ENCODE results near the gene PLD3.

The PLD3 gene, protein sequence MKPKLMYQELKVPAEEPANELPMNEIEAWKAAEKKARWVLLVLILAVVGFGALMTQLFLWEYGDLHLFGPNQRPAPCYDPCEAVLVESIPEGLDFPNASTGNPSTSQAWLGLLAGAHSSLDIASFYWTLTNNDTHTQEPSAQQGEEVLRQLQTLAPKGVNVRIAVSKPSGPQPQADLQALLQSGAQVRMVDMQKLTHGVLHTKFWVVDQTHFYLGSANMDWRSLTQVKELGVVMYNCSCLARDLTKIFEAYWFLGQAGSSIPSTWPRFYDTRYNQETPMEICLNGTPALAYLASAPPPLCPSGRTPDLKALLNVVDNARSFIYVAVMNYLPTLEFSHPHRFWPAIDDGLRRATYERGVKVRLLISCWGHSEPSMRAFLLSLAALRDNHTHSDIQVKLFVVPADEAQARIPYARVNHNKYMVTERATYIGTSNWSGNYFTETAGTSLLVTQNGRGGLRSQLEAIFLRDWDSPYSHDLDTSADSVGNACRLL

DNA sequence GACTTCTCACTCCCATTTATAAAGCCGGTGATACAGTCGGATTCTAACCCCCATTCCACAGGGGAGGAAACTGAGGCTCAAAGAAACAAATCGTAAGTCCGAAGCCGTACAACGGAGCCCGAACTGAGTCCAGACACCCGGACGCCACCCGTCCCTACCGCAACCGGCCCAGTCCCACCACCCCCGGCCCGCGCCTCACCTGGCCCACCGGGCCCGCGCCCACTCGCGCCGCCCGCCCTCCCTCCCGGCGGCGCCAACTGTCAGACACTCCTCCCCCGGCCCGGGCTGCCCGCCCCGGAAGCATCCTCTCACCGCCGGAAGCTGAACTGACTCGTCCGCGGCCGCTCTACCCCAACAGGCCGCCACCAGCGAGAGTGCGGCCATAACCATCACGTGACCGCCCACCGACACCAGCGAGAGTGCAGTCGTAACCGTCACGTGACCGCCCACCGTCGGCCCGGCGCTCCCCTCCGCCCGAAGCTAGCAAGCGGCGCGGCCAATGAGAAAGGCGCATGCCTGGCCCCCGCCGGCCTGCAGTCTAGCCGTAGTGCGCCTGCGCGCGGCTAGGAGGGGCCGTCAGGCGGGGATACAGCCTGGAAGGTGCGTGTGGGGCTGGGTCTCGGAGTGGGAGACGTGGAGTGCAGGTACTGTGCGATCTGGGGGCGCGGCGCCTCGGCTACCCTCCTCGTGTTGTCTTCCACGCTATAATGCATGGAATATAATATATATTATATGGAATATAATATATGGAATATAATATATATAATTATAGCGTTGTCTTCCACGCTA lies at the start of gene PLD3, which contains the start of gene C19orf47:
Gene PLD3, plus strand, starts transcription at position 571 of the 789 bp plus-strand sequence. CDS start 17,789 bp downstream, outside the sequence.
Gene C19orf47, minus strand, starts transcription at position 273 of the 789 bp plus-strand sequence. CDS start 6,540 bp downstream, outside the sequence.
- peak; percentile 100 for DNase-seq (ENCODE audit: low spot score)

DNA sequence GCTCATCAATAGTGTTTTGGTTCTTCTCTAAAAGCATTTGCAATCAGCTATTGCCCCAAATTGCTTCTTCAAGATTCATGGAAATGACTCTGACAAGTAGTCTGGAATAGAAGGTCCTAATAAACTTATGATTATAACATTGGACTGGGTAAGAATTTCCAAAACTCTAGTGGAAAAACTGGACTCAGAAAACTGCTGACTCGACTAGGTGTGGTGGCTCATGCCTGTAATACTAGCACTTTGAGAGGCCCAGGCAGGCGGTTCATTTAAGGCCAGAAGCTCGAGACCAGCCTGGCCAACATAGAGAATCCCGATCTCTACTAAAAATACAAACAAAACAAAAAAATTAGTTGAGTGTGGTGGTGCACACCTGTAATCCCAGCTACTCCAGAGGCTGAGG lies 47.8 kb upstream of the PLD3 start:
- no peak for DNase-seq (ENCODE audit: low spot score)

DNA sequence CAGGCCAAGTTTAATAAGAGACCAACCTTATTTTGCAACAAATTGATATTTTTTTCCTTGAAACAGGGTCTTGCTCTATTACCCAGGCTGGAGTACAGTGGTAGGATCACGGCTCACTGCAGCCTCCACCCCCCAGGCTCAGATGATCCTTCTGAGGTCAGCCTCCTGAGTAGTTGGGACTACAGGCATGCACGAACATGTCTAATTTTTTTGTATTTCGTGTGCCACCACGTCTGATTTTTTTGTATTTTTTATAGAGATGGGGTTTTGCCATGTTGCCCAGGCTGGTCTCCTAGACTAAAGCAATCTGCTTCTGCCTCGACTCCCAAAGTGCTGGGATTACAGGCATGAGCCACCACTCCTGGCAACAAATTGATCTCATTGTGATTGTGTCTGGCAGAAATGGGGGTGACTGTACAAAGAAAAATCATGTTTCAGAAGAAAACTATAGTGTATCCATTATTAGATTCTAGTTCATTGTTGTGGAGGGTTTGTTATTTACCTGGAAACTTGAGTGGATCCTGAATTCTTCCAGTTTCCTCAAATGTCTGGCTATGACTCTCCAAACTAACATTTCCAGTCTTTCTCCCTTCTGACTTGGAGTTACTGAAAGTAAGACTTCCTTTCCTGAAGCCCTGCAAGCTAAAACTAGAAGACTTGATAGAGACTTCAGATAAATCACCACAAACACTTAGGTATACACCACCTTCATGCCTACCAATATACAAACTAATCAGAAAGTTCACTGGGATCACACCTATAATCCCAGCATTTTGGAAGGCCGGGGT lies 46.1 kb upstream of the PLD3 start:
- DNase-seq (ENCODE audit: low spot score) = no peak

DNA sequence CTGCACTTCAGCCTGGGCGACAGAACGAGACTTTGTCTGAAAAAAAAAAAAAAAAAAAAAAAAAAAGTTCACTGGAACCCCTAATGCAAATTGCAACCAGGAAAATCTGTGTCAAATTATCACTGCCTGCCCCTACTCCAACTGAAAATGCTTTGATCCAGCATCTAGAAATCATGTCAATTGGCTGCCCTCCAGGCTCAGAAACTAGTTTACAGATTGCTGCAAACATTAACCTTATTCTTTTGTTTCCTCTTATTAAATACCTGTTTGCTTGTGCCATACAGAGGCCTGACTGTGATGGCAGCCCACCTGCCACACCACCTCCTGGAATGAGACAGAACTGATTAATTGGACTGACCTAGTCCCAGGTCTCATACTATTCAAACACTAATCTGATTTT lies 44.7 kb upstream of the PLD3 start:
- no peak for DNase-seq (ENCODE audit: low spot score)

DNA sequence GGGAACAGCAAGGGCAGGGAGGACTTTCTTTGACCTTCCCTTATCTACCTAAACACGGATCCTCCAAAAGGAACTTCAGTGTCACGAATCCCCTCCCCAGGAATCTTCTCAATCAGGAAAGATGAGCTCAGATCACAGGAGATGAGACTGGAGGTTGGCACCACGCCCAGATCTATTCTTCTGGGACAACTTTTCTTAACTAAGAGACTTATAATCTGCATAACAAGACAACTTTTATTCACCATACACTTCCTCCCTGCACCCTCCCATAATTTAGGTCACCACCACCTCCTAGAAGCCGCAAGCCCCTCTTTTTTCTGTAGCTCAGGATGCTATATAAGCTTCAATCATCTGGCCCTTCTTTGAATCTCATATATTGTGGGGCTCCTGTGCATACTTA lies 44.2 kb upstream of the PLD3 start:
- DNase-seq (ENCODE audit: low spot score) = no peak

DNA sequence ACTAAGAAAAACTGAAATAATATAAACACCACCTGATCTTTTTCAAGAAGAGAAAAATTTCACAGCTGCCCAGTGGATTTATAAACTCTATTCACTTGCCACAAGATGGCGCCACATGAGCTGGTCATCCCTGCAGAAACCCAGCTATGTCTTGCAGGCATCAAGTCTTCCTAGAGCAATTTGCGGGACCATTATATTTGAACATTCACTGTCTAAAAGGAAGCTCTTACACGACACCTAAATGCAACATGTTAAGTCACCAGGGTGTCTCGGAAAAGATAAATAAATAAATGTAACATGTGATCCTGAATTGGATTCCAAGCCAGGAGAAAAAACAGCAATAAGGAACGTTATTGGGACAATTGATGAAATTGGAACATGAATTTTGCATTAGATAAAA lies 43.1 kb upstream of the PLD3 start:
- DNase-seq (ENCODE audit: low spot score) = peak; percentile 94

DNA sequence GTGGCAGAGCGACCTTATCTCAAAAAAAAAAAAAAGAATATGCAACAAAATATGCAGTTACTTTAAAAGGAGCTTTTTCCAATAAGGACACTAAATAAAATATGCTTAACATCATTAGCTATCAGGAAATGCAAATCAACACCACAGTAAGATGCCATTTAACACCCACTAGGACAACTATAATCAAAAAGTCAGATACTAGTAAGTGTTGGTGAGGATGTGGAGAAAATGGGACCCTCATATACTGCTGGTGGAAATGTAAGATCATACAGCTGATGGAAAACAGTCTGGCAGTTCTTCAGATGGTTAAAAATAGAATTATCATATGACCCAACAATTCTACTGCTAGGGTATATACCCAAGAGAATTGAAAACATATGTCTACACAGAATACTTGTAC lies 38.8 kb upstream of the PLD3 start:
- no peak for DNase-seq (ENCODE audit: low spot score)

DNA sequence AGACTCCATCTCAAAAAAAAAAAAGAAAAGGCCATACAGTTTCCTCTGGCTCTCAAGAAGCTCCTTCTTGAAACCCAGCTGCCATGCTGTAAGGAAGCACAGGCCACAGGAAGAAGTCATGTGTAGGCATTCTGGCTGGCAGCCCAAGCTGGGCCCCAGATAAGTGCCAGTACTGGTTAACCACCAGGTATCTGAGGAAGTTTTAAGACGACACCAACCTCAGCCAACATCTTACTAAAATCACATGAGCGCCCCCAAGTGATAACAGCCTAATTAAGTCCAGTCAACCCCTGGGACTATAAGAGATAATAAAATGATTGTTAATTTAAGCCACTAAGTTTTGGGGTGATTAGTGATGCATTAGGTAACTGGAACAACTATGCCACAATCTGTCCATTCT lies 36.0 kb upstream of the PLD3 start:
- no peak for DNase-seq (ENCODE audit: low spot score)

DNA sequence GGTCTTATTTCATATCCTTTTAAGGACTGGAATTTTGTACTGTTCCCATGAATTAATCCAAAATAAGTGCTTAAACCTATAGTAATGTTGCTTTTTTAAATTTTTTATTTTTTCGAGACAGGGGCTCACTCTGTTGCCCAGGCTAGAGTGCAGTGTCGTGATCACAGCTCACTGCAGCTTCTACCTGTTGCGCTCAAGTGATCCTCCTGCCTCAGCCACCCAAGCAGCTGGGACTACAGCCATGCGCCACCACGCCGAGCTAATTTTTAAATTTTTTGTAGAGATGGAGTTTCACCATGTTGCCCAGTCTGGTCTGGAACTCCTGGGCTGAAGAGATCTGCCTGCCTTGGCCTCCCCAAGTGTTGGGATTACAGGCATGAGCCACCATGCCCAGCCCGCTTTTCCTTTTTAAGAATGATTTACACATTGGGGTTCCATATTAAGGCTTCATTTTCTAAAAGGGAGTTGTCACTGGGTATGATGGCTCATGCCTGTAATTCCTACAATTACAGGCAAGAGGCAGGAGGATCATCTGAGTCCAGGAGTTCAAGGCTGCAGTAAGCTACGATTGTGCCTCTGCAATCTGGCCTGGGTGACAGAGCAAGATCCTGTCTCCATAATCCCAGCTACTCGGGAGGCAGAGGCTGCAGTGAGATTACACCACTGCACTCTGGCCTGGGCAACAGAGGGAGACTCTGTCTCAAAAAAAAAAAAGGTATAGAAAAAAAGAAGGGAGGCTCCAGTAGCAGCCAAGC lies 35.1 kb upstream of the PLD3 start:
- DNase-seq (ENCODE audit: low spot score) = no peak

DNA sequence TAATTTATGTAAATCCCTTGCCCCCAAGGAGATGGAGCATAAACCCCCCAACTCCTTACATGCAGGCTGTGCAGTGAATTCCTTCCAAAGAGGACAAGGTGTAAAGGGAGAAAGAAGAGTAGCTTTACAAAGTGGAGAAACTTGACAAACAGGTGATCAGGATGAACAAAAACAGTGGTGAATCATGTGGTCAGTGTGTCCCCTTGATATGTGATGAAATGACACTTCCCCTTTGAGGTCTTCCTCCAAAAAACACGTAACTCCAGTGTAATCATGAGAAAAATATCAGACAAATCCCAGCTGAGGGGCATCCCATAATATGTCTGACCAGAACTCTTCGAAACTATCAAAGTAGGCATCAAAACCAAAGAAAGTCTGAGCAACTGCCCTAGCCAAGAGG lies 33.8 kb upstream of the PLD3 start:
- no peak for DNase-seq (ENCODE audit: low spot score)

DNA sequence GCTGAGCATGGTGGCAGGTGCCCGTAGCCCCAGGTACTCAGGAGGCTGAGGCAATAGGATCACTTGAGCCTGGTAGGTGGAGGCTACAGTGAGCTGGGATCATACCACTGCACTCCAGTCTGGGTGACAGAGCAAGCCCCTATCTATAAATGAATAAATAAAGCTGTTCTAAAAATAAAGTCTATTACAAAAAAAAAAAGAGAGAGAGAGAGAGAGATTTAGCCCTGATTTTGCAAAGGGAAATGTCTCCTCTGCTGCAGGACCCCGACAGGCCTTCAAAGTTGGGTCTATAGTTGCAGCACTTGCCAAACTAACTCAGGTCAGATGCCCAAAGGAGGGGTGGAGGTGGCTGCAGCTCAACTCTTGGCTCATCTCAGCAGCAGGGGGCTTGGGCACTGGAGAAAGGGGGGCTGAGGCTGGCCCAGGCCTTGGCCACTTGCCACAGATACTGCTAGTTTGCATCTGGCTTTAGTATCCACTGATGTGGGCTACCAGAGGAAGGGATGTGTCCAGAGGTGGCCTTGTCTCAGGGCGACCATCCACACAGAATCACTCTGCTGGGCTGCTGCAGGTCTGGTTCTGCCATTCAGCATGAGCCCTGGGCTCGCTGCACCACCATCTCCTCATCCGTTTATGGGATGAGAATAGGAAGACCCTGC lies 32.6 kb upstream of the PLD3 start:
- no peak for DNase-seq (ENCODE audit: low spot score)

DNA sequence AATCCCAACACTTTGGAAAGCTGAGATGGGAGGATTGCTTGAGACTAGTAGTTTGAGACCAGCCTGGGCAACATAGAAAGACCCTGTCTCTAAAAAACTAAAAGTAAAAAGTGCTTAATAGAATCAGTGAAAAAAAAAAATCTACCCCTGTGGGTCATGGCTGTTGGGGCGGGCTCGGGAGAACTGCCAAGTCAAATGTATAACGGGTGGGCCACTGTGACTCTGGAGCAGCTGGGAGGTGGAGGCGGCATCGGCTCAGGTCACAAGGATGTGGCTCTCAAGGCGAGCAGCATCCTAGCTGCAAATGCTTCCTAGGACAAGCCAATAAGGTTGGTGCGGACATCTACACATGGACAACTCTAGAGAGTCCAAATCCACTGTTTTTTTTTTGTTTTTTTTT lies 31.2 kb upstream of the PLD3 start:
- DNase-seq (ENCODE audit: low spot score) = no peak

DNA sequence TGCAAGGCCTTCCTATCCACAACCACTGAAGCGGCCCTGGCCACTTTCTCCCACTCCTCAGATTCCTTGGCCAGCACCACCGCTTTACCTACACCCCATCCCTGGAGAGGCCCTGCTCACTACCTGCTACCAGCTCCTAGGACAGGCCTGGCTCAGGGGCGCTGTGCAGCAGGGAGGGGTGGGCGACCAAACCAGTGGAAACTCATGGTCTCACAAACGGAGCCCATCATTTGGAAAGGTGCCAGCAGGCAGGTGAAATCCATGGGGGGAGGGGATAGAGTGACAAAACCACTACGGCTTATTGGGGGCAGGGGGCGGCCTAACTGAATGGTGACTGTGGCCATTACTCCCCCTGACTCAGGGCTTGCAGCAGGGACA lies 27.9 kb upstream of the PLD3 start:
- no peak for DNase-seq (ENCODE audit: low spot score)

DNA sequence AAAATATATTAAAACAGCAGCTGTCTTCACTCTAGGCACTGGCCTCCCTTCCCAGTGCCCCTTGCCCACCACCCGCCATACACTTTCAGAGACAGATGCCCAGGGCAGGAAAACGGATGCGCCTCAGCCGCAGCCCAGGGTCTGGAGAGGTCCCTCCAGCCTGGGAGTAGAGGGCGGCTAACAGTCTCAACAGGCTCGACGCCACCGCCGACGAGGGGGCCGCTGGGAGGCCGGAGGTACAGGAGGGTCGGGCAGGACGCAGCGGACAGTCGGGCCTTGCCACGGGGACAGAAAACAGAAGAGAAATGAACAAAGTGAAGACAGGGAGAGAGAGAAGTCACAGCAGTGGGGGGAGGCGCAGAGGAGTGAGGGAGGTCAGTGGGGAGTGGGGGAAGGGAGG lies 27.4 kb upstream of the PLD3 start:
- no peak for DNase-seq (ENCODE audit: low spot score)

DNA sequence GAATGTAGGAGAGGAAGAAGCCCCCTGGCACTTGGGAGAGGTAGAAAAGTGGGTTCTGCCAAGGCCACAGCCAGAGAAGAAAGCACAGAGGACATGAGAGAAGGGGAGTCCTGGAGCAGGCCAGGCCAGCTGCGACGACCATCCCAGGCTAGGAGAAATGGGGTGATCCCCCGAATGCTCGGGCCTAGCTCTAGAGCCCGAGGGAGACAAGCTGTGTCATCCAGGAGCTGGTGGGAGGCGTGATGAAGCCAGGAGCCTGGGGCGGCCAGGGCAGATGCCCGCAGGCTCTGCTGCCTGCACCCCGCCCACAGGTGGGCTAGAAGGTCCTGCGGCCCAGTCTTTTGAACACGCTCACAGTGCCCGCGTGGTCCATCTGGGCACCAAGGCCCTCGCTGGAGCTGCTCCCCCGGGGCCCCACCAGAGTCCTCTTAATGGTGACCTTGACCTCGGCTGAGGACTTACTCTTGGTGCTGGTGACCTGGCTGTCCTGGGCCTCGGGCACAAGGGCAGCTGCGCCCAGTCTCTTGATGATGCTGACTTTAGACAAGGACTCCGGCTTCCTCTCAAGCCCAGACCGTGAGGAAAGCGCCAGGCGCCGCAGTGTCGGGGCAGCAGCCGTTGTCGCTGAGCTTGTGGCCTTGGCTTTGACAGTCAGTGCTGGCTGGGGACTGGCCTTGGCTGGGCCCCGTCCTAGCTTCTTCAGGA lies 26.8 kb upstream of the PLD3 start:
- no peak for DNase-seq (ENCODE audit: low spot score)

DNA sequence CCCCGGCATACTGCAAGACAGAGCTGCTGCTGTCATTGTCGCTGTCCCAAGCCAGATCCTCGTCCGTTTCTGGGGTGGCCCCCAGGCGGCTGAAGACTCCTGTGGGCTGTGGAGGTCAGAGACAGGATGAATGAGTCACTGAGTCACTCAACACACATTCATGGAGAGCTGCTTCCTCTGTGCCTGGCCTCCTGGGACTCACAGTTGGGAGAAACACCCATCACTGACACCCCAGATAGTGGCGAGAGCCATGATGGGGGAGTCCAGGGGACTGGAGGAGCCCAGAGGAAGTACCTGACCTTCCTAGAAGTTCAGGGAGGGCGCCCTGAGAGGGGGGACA lies 26.3 kb upstream of the PLD3 start:
- DNase-seq (ENCODE audit: low spot score) = no peak

DNA sequence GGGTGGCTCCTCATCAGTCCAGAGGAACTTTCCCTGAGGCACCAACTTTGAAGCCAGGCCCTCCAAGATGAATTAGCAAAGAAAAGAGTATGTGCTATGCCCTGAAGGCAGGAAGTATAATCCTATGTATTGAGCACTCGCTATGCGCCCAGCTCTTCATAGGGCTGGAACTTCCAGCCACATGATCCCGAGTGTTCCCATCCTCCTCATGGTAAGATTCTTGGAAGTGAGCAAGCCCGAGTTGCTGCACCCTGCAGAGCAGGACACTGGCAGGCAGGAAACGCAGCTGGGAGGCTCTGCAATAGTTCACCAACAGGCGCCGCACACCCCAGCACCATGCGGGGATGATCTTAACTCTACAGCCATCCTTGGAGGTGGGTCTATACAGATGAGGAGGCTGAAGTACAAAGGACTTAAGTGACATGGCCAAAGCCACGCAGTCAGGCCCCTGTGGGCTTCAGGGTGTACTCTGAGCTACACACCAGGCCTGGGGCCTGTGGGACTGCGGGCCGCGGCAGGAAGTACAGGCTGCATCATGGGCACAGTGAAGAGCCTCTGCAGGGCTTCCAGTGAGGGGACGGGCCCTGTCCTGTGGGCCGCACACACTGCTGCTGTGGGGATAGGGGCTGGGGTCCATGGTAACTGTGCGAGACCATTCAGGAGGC lies 25.4 kb upstream of the PLD3 start:
- no peak for DNase-seq (ENCODE audit: low spot score)

DNA sequence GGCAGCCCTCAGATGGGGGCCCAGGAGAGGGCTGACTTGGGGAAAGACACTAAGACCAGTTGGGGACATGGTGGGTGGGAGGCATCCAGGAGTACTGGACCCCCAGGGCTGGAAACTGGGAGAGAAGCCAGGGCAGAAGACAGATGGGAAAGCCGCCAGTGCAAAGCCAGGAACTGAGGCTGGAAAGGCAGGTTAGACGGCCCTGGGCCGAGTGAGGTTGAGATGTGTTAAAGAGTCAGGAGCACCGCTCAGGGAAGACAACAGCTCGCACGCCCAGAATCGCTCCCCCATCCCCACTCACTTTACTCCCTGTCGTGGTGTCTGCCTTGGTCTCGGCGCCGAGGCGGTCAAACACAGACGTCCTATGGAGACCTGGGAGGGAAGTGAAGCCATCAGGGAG lies 24.8 kb upstream of the PLD3 start:
- no peak for DNase-seq (ENCODE audit: low spot score)

DNA sequence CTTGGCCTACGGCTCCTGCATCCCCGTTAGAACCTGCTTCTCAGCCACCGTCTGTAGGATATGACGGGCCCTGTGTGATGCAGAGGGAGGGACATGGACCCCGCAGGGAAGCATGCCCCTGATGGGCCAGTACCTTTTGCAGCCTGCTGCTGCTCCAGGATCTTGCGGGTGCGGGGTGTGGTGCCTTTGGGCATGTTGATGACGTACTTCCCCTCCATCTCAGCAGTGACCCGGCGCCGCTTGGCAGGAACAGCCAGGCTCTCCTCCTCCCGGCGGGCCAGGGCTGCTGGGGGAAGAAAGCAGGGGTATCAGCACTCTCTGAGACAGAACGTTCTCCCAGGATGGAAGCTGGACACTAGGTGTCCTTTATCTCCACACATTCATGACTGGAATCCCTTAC lies 22.3 kb upstream of the PLD3 start:
- DNase-seq (ENCODE audit: low spot score) = no peak

DNA sequence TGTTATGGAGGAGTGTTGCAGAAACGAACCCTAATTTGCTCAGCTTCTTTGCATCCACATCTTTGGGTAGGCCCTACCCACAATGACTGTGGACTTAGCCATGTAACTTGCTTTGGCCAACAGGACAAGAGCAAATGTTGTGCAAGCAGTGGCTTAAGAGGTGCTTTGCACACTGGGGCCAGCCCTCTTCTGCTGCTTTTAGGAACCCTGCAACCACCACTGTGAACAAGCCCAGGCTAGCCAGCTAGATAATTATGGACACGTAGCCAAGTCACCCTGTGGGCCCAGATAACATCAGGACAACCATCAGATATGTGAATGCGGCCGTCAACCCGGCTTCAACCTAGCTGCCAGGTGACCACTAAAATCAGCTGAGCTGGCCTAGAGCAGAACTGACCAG lies 17.4 kb upstream of the PLD3 start:
- no peak for DNase-seq (ENCODE audit: low spot score)
